Stimulated activated CD4-positive, alpha-beta T cell treated with anti-CD3 and anti-CD28 coated beads, Interleukin-1b, Interleukin-23, amount 100 ng/mL, for 1 hour (primary cell): Measurements from ENCODE around the gene SYN1.

Experiments used
- DNase-seq, 2 donors: peaks; one replicate each; pipeline ENCODE4 v3.0.0-alpha.2; 2020; ENCODE audit warnings: low read depth in 2 of 2

Gene SYN1

GRCh38 chrX:47523297-47523696 lies 96.4 kb downstream of the SYN1 start:
- peak; percentile 44 to 63 for DNase-seq
